HFF-Myc (cell line): ENCODE data around the gene GRAMD2B.
"Not testable (repeated sequence)": the region's sequence is repeated elsewhere in the genome, so short reads cannot be mapped to it uniquely, and the experiment has no call there.

Experiments
- DNase-seq: peaks from one replicate; pipeline ENCODE4 v3.0.0-alpha.2; 2011; ENCODE audit warnings: low read depth; ENCODE audit errors: extremely low read depth
- H3K4me3 ChIP-seq: replicated peaks from 2 replicates; pipeline ENCODE4 v1.5.1; 2011; ENCODE audit warnings: low read depth, mild to moderate bottlenecking, control low read depth, low read length
- TF ChIP-seq, protein P1 (sequence below): IDR thresholded peaks from 2 replicates; pipeline ENCODE4 v1.5.1; 2012; ENCODE audit warnings: mild to moderate bottlenecking, low read depth, low read length, control low read depth; ENCODE audit errors: missing control alignments

GRAMD2B gene

GRCh38 chr5:126513302-126513701 lies 90.1 kb downstream of the GRAMD2B start:
- H3K4me3 ChIP-seq: no peak overlapping the region
- DNase-seq: no peak

DNA sequence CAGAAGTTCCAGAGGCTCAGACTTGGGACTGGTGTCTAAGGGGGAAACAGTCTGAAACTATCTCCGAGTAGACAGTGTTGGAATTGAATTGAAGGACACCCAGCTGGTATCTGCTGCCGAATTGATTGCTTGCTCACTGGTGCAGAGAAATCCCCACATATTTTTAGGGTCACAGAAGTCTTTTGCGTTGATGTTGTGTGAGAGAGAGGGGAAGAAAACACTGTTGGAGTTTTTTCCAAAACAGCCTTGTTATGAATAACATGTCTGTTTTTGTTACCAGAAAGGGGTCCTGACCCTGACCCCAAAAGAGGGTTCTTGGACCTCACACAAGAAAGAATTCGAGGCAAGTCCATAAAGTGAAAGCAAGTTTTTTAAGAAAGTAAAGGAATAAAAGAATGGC lies 90.5 kb downstream of the GRAMD2B start:
- TF ChIP-seq, protein P1, sequence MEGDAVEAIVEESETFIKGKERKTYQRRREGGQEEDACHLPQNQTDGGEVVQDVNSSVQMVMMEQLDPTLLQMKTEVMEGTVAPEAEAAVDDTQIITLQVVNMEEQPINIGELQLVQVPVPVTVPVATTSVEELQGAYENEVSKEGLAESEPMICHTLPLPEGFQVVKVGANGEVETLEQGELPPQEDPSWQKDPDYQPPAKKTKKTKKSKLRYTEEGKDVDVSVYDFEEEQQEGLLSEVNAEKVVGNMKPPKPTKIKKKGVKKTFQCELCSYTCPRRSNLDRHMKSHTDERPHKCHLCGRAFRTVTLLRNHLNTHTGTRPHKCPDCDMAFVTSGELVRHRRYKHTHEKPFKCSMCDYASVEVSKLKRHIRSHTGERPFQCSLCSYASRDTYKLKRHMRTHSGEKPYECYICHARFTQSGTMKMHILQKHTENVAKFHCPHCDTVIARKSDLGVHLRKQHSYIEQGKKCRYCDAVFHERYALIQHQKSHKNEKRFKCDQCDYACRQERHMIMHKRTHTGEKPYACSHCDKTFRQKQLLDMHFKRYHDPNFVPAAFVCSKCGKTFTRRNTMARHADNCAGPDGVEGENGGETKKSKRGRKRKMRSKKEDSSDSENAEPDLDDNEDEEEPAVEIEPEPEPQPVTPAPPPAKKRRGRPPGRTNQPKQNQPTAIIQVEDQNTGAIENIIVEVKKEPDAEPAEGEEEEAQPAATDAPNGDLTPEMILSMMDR: no peak
- DNase-seq: no peak
- H3K4me3 ChIP-seq: no peak overlapping the region

More at GRCh38 chr5:126513302-126513701, 90.1 kb downstream of the GRAMD2B start:
- TF ChIP-seq, protein P1: no peak

DNA sequence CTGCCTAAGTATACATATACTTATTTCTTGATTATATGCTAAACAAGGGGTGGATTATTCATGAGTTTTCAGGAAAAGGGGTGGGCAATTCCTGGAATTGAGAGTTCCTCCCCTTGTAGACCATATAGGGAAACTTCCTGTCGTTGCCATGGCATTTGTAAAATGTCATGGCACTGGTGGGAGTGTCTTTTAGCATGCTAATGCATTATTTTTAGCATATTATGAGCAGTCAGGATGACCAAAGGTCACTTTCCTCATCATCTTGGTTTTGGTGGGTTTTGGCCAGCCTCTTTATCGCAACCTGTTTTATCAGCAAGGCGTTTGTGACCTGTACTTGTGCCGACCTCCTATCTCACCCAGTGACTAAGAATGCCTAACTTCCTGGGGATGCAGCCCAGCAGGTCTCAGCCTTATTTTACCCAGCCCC lies 90.9 kb downstream of the GRAMD2B start:
- TF ChIP-seq, protein P1: no peak
- no peak overlapping the region for H3K4me3 ChIP-seq
- DNase-seq: no peak

GRCh38 chr5:126514558-126515141 lies 91.4 kb downstream of the GRAMD2B start:
- TF ChIP-seq, protein P1: no peak
- no peak overlapping the region for H3K4me3 ChIP-seq
- no peak for DNase-seq

DNA sequence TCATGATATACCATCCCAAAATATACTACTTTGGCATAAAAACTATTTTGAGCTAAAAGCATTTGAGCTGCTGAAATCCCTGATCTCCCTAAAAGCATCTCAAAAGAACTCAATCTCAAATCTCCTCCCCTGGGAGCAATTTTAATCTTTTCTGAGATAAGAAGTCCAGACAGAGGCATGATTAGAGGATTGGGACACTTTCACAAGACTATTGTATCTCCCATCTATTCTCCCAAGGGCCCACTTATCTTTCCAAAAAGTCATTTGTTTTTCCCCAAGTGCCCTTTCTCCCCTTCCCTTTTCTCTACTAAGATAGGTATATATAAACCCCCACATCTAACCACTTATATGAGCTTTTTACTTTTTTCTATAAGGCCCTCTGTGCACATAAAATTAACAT lies 92.1 kb downstream of the GRAMD2B start:
- no peak for DNase-seq

DNA sequence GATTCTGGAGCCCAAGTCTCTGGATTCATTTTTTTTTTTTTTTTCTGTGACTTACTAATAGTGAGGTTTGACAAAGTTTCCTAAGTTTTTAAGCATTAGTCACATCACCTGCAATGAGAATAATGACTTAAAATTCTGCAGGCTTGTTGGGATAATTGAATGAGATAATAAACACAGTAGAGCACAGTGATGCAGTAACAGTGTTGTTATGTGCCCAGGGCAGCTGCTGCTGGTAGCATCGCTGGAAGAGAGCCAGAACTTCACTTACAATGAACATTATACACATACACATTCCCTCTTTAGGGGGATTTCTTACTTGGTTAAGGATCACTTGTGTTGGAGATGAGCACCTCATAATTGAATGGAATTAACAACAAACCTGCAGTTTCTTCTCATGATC lies 92.9 kb downstream of the GRAMD2B start:
- no peak overlapping the region for H3K4me3 ChIP-seq
- TF ChIP-seq, protein P1: no peak
- no peak for DNase-seq

More for the DNA sequence above, 92.1 kb downstream of the GRAMD2B start:
- TF ChIP-seq, protein P1: no peak
- H3K4me3 ChIP-seq: no peak overlapping the region

DNA sequence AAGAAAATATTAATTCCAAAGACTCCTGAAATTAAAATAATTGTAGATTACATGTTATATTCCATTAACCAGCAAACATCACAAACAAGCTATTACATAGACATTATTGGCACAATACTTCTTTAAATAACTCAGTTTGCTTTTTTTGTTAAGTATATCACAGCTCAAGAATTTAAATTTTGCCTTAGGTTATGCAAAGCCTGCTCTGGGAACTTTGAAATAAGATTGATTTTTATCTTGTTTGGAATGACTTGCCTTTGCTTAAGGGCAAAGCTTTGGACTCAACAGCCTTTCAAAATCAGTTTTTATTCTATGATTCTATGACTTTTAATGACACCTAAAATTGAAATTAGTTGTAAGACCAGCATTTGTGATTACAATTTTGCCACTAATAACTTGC lies 93.6 kb downstream of the GRAMD2B start:
- no peak overlapping the region for H3K4me3 ChIP-seq
- TF ChIP-seq, protein P1: no peak
- DNase-seq: no peak

DNA sequence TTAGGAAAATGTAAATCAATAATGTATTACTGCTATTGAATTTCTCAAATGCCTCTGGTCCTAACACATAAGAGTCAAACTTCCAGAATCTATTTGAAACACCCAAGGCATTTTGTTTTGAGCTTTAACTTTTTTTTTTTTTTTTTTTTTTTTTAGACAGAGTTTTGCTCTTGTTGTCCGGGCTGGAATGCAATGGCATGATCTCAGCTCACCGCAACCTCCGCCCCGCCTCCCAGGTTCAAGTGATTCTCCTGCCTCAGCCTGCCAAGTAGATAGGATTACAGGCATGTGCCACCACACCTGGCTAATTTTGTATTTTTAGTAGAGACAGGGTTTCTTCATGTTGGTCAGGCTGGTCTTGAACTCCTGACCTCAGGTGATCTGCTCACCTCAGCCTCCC lies 96.0 kb downstream of the GRAMD2B start:
- not testable (repeated sequence) for DNase-seq

More for the DNA sequence above, 96.0 kb downstream of the GRAMD2B start:
- H3K4me3 ChIP-seq: not testable (repeated sequence)
